GM23248 (cell line): ENCODE results near the gene COPG1. TPM values are rescaled to one million over a fixed set of nuclear protein-coding genes. Genes with fewer than 3 reads are reported as not detected.

ENCODE experiments used
- DNase-seq: peaks from one replicate; pipeline ENCODE4 v3.0.0-alpha.2; 2015
- H2AFZ ChIP-seq: fragments of 200-600 bp; sonication (generic); 2 replicates; pipeline ENCODE4 v1.6.1; 2016; ENCODE audit warnings: antibody characterized with exemption
- H3F3A ChIP-seq: fragments of 200-600 bp; sonication (generic); 2 replicates; pipeline ENCODE4 v1.6.1; 2016; ENCODE audit warnings: mild to moderate bottlenecking, antibody characterized with exemption, mixed run types; ENCODE audit not compliant: insufficient read depth
- H3K27ac ChIP-seq: fragments of 200-600 bp; sonication (generic); 2 replicates; pipeline ENCODE4 v1.5.1; 2016; ENCODE audit warnings: mild to moderate bottlenecking
- H3K27me3 ChIP-seq: fragments of 200-600 bp; sonication (generic); replicated peaks from 2 replicates; pipeline ENCODE4 v1.6.1; 2016; ENCODE audit warnings: mild to moderate bottlenecking; ENCODE audit not compliant: insufficient read depth
- H3K36me3 ChIP-seq: fragments of 200-600 bp; sonication (generic); 2 replicates; pipeline ENCODE4 v1.6.1; 2016; ENCODE audit warnings: low read depth, mild to moderate bottlenecking
- H3K4me1 ChIP-seq: fragments of 200-600 bp; sonication (generic); 2 replicates; pipeline ENCODE4 v1.6.1; 2016; ENCODE audit warnings: mild to moderate bottlenecking; ENCODE audit not compliant: insufficient read depth
- H3K4me2 ChIP-seq: fragments of 200-600 bp; sonication (generic); one replicate; pipeline ENCODE4 v1.6.1; 2016; ENCODE audit warnings: mild to moderate bottlenecking; ENCODE audit not compliant: unreplicated experiment
- H3K4me3 ChIP-seq: fragments of 200-600 bp; sonication (generic); 2 replicates; pipeline ENCODE4 v1.5.1; 2016; ENCODE audit warnings: mild to moderate bottlenecking
- H3K79me2 ChIP-seq: fragments of 200-600 bp; sonication (generic); 2 replicates; pipeline ENCODE4 v1.6.1; 2016; ENCODE audit warnings: mild to moderate bottlenecking; ENCODE audit not compliant: insufficient read depth
- H3K9ac ChIP-seq: fragments of 200-600 bp; sonication (generic); 2 replicates; pipeline ENCODE4 v1.6.1; 2016; ENCODE audit warnings: mild to moderate bottlenecking
- H3K9me2 ChIP-seq: fragments of 200-600 bp; sonication (generic); 2 replicates; pipeline ENCODE4 v1.6.1; 2016; ENCODE audit warnings: mixed run types, mild to moderate bottlenecking, moderate library complexity; ENCODE audit not compliant: insufficient read depth
- H3K9me3 ChIP-seq: fragments of 200-600 bp; sonication (generic); one replicate; pipeline ENCODE4 v1.6.1; 2017; ENCODE audit warnings: low read depth
- H4K20me1 ChIP-seq: fragments of 200-600 bp; sonication (generic); 2 replicates; pipeline ENCODE4 v1.6.0; 2016; ENCODE audit not compliant: insufficient read depth
- EZH2 ChIP-seq: fragments of 200-600 bp; sonication (generic); IDR thresholded peaks from 2 replicates; pipeline ENCODE4 v1.6.1; 2018; ENCODE audit warnings: antibody characterized with exemption, mild to moderate bottlenecking; ENCODE audit not compliant: insufficient read depth, poor library complexity, severe bottlenecking
- EZH2phosphoT487 ChIP-seq: fragments of 200-600 bp; sonication (generic); IDR thresholded peaks from 2 replicates; pipeline ENCODE4 v1.6.1; 2018; ENCODE audit warnings: antibody characterized with exemption, moderate library complexity, mild to moderate bottlenecking, low read depth; ENCODE audit not compliant: insufficient read depth
- WGBS, 2 experiments: methylation state at CpG; one replicate each; pipeline ENCODE4 v1.1.6; 2015 to 2017; ENCODE audit warnings: low lambda C conversion rate in 2 of 2, low coverage in 1 of 2; ENCODE audit errors: missing lambda C conversion rate in 2 of 2; 5-methylcytosine and 5-hydroxymethylcytosine counted together
- in situ Hi-C: fragments of 300-500 bp; cut with MboI; formaldehyde crosslinking; loops from 2 replicates; pipeline ENCODE4 v1.15.0; 2020
- polyA plus RNA-seq: library from polyadenylated mRNA; unstranded; fragments of >200 nt; fragmentation: Nextera tagmentation; extraction: Ambion mirVana; gene quantifications from 2 replicates; pipeline ENCODE4 v1.2.1, GENCODE V29; 2016
- total RNA-seq: library from RNA; depleted of rRNA; stranded (reverse); fragments of >200 nt; shearing (Covaris generic); gene quantifications from 2 replicates; pipeline ENCODE4 v1.2.3, GENCODE V29; 2014; rRNA removed

The COPG1 gene
- total RNA-seq (298 and 328 TPM in 2 replicates), polyA plus RNA-seq (254 and 265 TPM in 2 replicates)

- Histone ChIP-seq H3K27ac (peak within 1 kb of the TSS; percentile 97), H3K4me3 (peak within 1 kb of the TSS; percentile 99), H3K36me3 (peaks cover 25% of the 10 kb centered on the region; the same call in 1 of the 2 replicates), H3F3A (peaks cover 38% of the 10 kb centered on the region), H3K9me2 (no peaks in the 10 kb centered on the region), H3K27me3 (no peaks in the 10 kb centered on the region), H4K20me1 (no peaks in the 10 kb centered on the region), H3K4me2 (peak within 1 kb of the TSS; percentile 96), H3K9ac (peak within 1 kb of the TSS; percentile 100), H3K9me3 (no peaks in the 10 kb centered on the region), H3K79me2 (peaks cover 79% of the 10 kb centered on the region), H3K4me1 (peaks cover 33% of the 10 kb centered on the region), H2AFZ (peak within 1 kb of the TSS; percentile 85)
- no peak for TF ChIP-seq EZH2
- in situ Hi-C loops: no loop called here
- 1% methylated on average over 44 to 45 of the region's 48 CpGs for WGBS, 2 experiments
- DNase-seq: peak; percentile 92
Measured at GRCh38 chr3:129249284-129250065, at the start of gene COPG1. COPG1 (plus strand) TSS chr3:129249606; CDS start chr3:129249710, 104 bp downstream.

- whole genome bisulfite sequencing, 2 experiments: 22 to 24% methylated on average over 2 of the region's 2 CpGs
- DNase-seq: no peak
- no peaks in the 10 kb centered on the region for H3K79me2 ChIP-seq
- no peaks in the 10 kb centered on the region for H3K36me3 ChIP-seq
- no peak overlapping the region for H3K4me2 ChIP-seq
- H3K4me1 ChIP-seq: no peaks in the 10 kb centered on the region
- TF ChIP-seq EZH2: no peak
- TF ChIP-seq EZH2phosphoT487: no peak
- no peak overlapping the region for H3K4me3 ChIP-seq
- H3F3A ChIP-seq: no peaks in the 10 kb centered on the region
- H3K27ac ChIP-seq: no peak overlapping the region
- H2AFZ ChIP-seq: no peak overlapping the region
- no peaks in the 10 kb centered on the region for H3K9me2 ChIP-seq
- H4K20me1 ChIP-seq: no peaks in the 10 kb centered on the region
- H3K9ac ChIP-seq: no peak overlapping the region
- in situ Hi-C loops: no loop called here
- no peaks in the 10 kb centered on the region for H3K9me3 ChIP-seq
- H3K27me3 ChIP-seq: no peaks in the 10 kb centered on the region
Measured at GRCh38 chr3:129204473-129204872, 44.9 kb upstream of the COPG1 start.

- no peaks in the 10 kb centered on the region for H3K9me3 ChIP-seq
- H3K79me2 ChIP-seq: no peaks in the 10 kb centered on the region
- no peak overlapping the region for H3K27ac ChIP-seq
- H3K9ac ChIP-seq: no peak overlapping the region
- DNase-seq: no peak
- no peak overlapping the region for H3K4me3 ChIP-seq
- no peaks in the 10 kb centered on the region for H3K9me2 ChIP-seq
- TF ChIP-seq EZH2phosphoT487 (no peak), EZH2 (no peak)
- H3F3A ChIP-seq: peaks cover 6% of the 10 kb centered on the region; the same call in 1 of the 2 replicates
- in situ Hi-C loops: no loop called here
- H3K4me2 ChIP-seq: no peak overlapping the region
- WGBS, 2 experiments: 76 to 83% methylated on average over 8 of the region's 8 CpGs
- H3K4me1 ChIP-seq: no peaks in the 10 kb centered on the region
- no peaks in the 10 kb centered on the region for H3K36me3 ChIP-seq
- H2AFZ ChIP-seq: no peak overlapping the region
- no peaks in the 10 kb centered on the region for H4K20me1 ChIP-seq
- H3K27me3 ChIP-seq: no peaks in the 10 kb centered on the region
Measured at GRCh38 chr3:129205109-129205832, 44.1 kb upstream of the COPG1 start.

- H3F3A ChIP-seq: peaks cover 22% of the 10 kb centered on the region
- in situ Hi-C loops: no loop called here
- no peak overlapping the region for H3K27ac ChIP-seq
- no peaks in the 10 kb centered on the region for H3K27me3 ChIP-seq
- no peak overlapping the region for H3K4me2 ChIP-seq
- H3K4me1 ChIP-seq: peaks cover 11% of the 10 kb centered on the region
- H2AFZ ChIP-seq: peak overlapping the region; percentile 11
- no peaks in the 10 kb centered on the region for H3K79me2 ChIP-seq
- no peak for DNase-seq
- H3K9me2 ChIP-seq: no peaks in the 10 kb centered on the region
- H3K36me3 ChIP-seq: no peaks in the 10 kb centered on the region
- H3K9me3 ChIP-seq: no peaks in the 10 kb centered on the region
- no peaks in the 10 kb centered on the region for H4K20me1 ChIP-seq
- WGBS, 2 experiments: 20 to 21% methylated on average over 4 of the region's 4 CpGs
- no peak overlapping the region for H3K9ac ChIP-seq
- TF ChIP-seq EZH2 (no peak), EZH2phosphoT487 (no peak)
- H3K4me3 ChIP-seq: no peak overlapping the region
Measured at GRCh38 chr3:129207479-129207878, 41.9 kb upstream of the COPG1 start.
